ENCODE results near the gene RALGAPA1. TPM values are rescaled to one million over a fixed set of nuclear protein-coding genes. Genes with fewer than 3 reads are reported as not detected.
"Not testable (repeated sequence)": the region's sequence is repeated elsewhere in the genome, so short reads cannot be mapped to it uniquely, and the experiment has no call there.

Gene RALGAPA1
- 10 to 100 TPM; 28.2 to 37.9 TPM for total RNA-seq
- 29.3 TPM for polyA plus RNA-seq

DNA sequence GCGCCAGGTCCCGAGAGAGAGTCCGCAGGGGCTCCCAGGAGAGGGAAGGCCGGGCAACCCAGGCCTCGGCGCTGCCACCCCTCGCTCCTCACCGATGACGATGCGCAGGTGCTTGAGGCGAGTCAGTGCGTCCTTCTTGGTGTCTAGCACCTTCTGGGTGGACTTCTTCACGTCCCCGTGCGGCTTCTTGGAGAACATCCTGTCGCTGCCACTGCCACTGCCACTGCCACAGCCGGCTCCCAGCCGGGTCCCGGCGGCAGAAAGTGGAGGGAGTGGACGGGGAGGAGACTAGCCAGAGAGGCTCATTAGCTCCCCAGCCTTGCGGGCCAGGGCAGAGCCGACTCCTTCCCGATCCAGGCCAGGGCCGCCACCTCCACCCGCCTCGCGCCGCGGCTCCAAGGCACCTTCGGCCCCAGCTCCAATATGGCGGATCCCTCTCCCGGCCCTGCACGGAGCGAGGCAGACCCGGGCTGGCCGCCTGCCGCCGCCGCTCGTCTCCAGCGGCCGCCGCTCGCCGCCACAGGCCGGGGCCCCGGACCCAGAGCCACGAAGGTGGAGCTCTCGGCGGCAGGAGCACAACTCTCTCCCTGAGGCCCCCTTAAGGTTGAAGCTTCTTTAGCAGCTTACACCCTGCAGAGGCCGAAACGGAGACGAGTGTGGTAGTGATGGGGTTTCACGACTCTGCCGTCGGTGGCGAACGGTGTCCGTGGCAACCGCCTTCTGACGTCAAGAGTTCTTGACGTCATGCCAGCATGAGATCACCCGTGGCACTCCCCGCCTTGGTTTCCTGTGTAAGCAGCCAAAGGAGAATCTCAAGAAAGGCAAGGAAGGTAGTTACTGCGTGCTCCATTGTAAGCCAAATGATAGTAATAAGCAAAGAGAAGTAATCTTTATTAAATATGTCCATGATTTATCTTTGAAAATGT, at the start of gene RALGAPA1:
Gene RALGAPA1, minus strand, starts transcription at position 658 of the 926 bp plus-strand sequence. Its CDS starts 460 bp downstream, at position 198.
- Mint-ChIP-seq H3K4me3 (peak within 1 kb of the TSS; percentile 96 to 99 (median 98)), H3K27ac (peak within 1 kb of the TSS; percentile 93 to 100 (median 99)), H3K4me1 (peaks cover 35 to 47% (median 46%) of the 10 kb centered on the region in 3 donors), H3K36me3 (peaks cover 0 to 10% (median 3%) of the 10 kb centered on the region in 3 donors)
- peak within 1 kb of the TSS; percentile 74 for H3K27ac ChIP-seq (ENCODE audit: low read depth, low read length)
- POLR2A ChIA-PET: interaction anchor here (1.0 to 1.1 kb wide), 3 partner anchors 17 to 687 kb away, joined by 3 to 6 read pairs (median 3); partner anchors contain the start of genes BRMS1L and PPP2R3C
- not testable (repeated sequence) for H3K9me3 ChIP-seq (ENCODE audit: low read length); H3K9me3 Mint-ChIP-seq; H3K27me3 ChIP-seq (ENCODE audit: insufficient read depth, low read length, poor library complexity, severe bottlenecking); H3K36me3 ChIP-seq (ENCODE audit: insufficient read depth, low read length); H3K27me3 Mint-ChIP-seq
- DNase-seq: peak; percentile 91 to 97 (median 96)
- H3K4me3 ChIP-seq (ENCODE audit: low read length): peak within 1 kb of the TSS; percentile 85
- CTCF ChIA-PET: interaction anchor here (1.5 to 1.6 kb wide), 3 partner anchors 13 to 687 kb away, joined by 4 to 8 read pairs (median 5); partner anchors contain the start of gene PPP2R3C
- H3K4me1 ChIP-seq (ENCODE audit: insufficient read depth, low read length): peaks cover 18% of the 10 kb centered on the region

- no peaks in the 10 kb centered on the region for H3K4me1 ChIP-seq (ENCODE audit: insufficient read depth, low read length)
- Mint-ChIP-seq H3K36me3 (peaks cover 16 to 45% (median 26%) of the 10 kb centered on the region in 3 donors), H3K4me3 (no peak overlapping the region), H3K27me3 (no peaks in the 10 kb centered on the region), H3K9me3 (no peaks in the 10 kb centered on the region), H3K27ac (no peak overlapping the region), H3K4me1 (peaks cover 0 to 2% (median 0%) of the 10 kb centered on the region in 3 donors)
- no peaks in the 10 kb centered on the region for H3K9me3 ChIP-seq (ENCODE audit: low read length)
- CTCF ChIA-PET: no interaction called here
- H3K27me3 ChIP-seq (ENCODE audit: insufficient read depth, low read length, poor library complexity, severe bottlenecking): no peaks in the 10 kb centered on the region
- no peak overlapping the region for H3K27ac ChIP-seq (ENCODE audit: low read depth, low read length)
- POLR2A ChIA-PET: no interaction called here
- no peak overlapping the region for H3K4me3 ChIP-seq (ENCODE audit: low read length)
- DNase-seq: no peak
- peaks cover 6% of the 10 kb centered on the region for H3K36me3 ChIP-seq (ENCODE audit: insufficient read depth, low read length)
Measured at GRCh38 chr14:35858521-35859209, 49.6 kb upstream of the RALGAPA1 start.

- CTCF ChIA-PET: no interaction called here
- POLR2A ChIA-PET: no interaction called here
Measured at GRCh38 chr14:35855876-35856481, 46.9 kb upstream of the RALGAPA1 start.

DNA sequence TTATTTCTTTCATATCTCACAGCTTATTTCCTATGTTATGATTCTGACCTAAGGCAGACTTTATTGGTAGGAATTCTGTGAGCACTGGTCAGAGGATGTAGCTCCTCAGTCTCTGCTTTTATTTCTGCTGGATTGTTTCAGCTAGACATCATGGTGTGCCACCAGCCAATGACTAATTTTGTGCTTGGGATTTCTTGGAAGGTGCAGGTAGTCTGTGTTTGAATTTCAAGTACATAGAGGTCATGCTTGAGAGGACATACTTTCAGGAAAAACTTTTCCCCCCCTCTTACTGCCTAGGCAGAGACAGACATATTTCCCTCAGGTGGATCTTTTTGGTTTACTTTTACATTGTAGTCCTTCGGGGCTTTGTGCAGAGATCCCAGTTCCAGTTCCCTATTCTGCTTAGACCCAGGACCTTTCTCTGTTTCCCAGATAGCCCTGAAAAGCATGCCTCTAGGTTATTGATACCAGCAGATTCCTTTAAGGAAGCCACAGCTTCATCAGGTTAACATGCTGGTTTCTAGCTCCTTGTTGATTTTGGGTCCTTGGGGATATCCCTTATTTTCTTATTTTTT, 45.7 kb upstream of the RALGAPA1 start:
- peaks cover 0 to 2% (median 0%) of the 10 kb centered on the region in 5 donors for H3K9me3 Mint-ChIP-seq
- H3K27me3 Mint-ChIP-seq: no peaks in the 10 kb centered on the region
- Histone ChIP-seq H3K4me3 (ENCODE audit: low read length) (no peak overlapping the region), H3K36me3 (ENCODE audit: insufficient read depth, low read length) (no peaks in the 10 kb centered on the region), H3K9me3 (ENCODE audit: low read length) (no peaks in the 10 kb centered on the region), H3K27ac (ENCODE audit: low read depth, low read length) (no peak overlapping the region), H3K4me1 (ENCODE audit: insufficient read depth, low read length) (no peaks in the 10 kb centered on the region), H3K27me3 (ENCODE audit: insufficient read depth, low read length, poor library complexity, severe bottlenecking) (no peaks in the 10 kb centered on the region)
- H3K4me3 Mint-ChIP-seq: peak overlapping the region in 1 of 7 donors; percentile 23
- no peak for DNase-seq
- ChIA-PET POLR2A (no interaction called here), CTCF (no interaction called here)
- H3K27ac Mint-ChIP-seq: no peak overlapping the region
- H3K36me3 Mint-ChIP-seq: peaks cover 20 to 48% (median 27%) of the 10 kb centered on the region in 3 donors
- peaks cover 0 to 2% (median 0%) of the 10 kb centered on the region in 3 donors for H3K4me1 Mint-ChIP-seq

More at GRCh38 chr14:35855876-35856481, 46.9 kb upstream of the RALGAPA1 start:
- Histone ChIP-seq H3K4me1 (ENCODE audit: insufficient read depth, low read length) (no peaks in the 10 kb centered on the region), H3K27ac (ENCODE audit: low read depth, low read length) (no peak overlapping the region), H3K36me3 (ENCODE audit: insufficient read depth, low read length) (no peaks in the 10 kb centered on the region), H3K4me3 (ENCODE audit: low read length) (no peak overlapping the region), H3K9me3 (ENCODE audit: low read length) (no peaks in the 10 kb centered on the region), H3K27me3 (ENCODE audit: insufficient read depth, low read length, poor library complexity, severe bottlenecking) (no peaks in the 10 kb centered on the region)
- Mint-ChIP-seq H3K9me3 (peaks cover 0 to 2% (median 0%) of the 10 kb centered on the region in 5 donors), H3K4me3 (no peak overlapping the region), H3K36me3 (peaks cover 19 to 43% (median 22%) of the 10 kb centered on the region in 3 donors), H3K27ac (no peak overlapping the region), H3K4me1 (peaks cover 0 to 2% (median 0%) of the 10 kb centered on the region in 3 donors), H3K27me3 (no peaks in the 10 kb centered on the region)
- no peak for DNase-seq

- POLR2A ChIA-PET: no interaction called here
Measured at GRCh38 chr14:35853225-35853624, 44.1 kb upstream of the RALGAPA1 start.

DNA sequence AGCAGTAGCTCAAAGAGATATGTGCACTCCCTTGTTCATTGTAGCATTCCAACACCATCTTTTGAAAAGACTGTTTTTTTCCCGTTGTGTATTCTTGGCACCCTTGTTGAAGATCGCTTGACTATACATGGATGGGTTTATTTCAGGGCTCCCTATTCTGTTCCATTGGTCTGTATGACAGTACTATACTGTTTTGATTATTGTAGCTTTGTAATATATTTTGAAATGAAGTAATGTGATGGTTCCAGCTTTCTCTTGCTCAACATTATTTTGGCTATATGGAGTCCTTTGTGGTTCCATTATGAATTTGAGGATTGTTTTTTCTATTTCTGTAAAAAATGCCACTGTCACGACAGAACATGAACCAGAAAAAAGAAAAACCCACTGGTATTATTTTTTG, 42.7 kb upstream of the RALGAPA1 start:
- Histone ChIP-seq H3K27me3 (ENCODE audit: insufficient read depth, low read length, poor library complexity, severe bottlenecking) (no peaks in the 10 kb centered on the region), H3K9me3 (ENCODE audit: low read length) (no peaks in the 10 kb centered on the region), H3K36me3 (ENCODE audit: insufficient read depth, low read length) (no peaks in the 10 kb centered on the region), H3K4me3 (ENCODE audit: low read length) (no peak overlapping the region), H3K4me1 (ENCODE audit: insufficient read depth, low read length) (no peaks in the 10 kb centered on the region), H3K27ac (ENCODE audit: low read depth, low read length) (no peak overlapping the region)
- H3K4me3 Mint-ChIP-seq: no peak overlapping the region
- H3K4me1 Mint-ChIP-seq: peaks cover 0 to 5% (median 2%) of the 10 kb centered on the region in 3 donors
- peaks cover 0 to 2% (median 0%) of the 10 kb centered on the region in 5 donors for H3K9me3 Mint-ChIP-seq
- ChIA-PET POLR2A (no interaction called here), CTCF (no interaction called here)
- no peak overlapping the region for H3K27ac Mint-ChIP-seq
- no peaks in the 10 kb centered on the region for H3K27me3 Mint-ChIP-seq
- no peak for DNase-seq
- H3K36me3 Mint-ChIP-seq: peaks cover 19 to 48% (median 43%) of the 10 kb centered on the region in 3 donors

More at GRCh38 chr14:35853225-35853624, 44.1 kb upstream of the RALGAPA1 start:
- Histone ChIP-seq H3K27me3 (ENCODE audit: insufficient read depth, low read length, poor library complexity, severe bottlenecking) (no peaks in the 10 kb centered on the region), H3K36me3 (ENCODE audit: insufficient read depth, low read length) (no peaks in the 10 kb centered on the region), H3K4me3 (ENCODE audit: low read length) (no peak overlapping the region), H3K4me1 (ENCODE audit: insufficient read depth, low read length) (no peaks in the 10 kb centered on the region), H3K27ac (ENCODE audit: low read depth, low read length) (no peak overlapping the region), H3K9me3 (ENCODE audit: low read length) (no peaks in the 10 kb centered on the region)
- Mint-ChIP-seq H3K4me3 (no peak overlapping the region), H3K9me3 (peaks cover 0 to 2% (median 0%) of the 10 kb centered on the region in 5 donors), H3K27me3 (no peaks in the 10 kb centered on the region), H3K36me3 (peaks cover 19 to 48% (median 38%) of the 10 kb centered on the region in 3 donors), H3K4me1 (peaks cover 0 to 5% (median 2%) of the 10 kb centered on the region in 3 donors), H3K27ac (no peak overlapping the region)
- DNase-seq: no peak
- CTCF ChIA-PET: interaction anchor here (1.1 kb wide), 1 partner anchor 30 kb away, joined by 3 read pairs; no protein-coding TSS in a partner anchor

DNA sequence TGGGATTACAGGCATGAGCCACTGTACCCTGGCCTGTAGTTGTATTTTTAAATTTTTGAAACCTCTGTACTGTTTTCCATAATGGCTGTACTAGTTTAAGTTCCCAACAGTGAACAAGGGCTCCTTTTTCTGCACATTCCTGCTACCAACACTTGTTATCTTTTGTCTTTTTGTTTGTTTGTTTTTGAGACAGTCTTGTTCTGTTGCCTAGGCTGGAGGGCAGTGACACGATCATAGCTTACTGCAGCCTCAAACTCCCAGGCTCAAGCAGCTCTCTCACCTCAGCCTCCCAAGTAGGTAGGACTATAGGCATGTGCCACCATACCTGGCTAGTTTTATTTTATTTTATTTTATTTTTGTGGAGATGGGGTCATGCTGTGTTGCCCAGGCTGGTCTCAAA, 40.0 kb upstream of the RALGAPA1 start:
- DNase-seq: no peak
- ChIA-PET CTCF (no interaction called here), POLR2A (no interaction called here)
- no peak overlapping the region for H3K27ac ChIP-seq (ENCODE audit: low read depth, low read length)
- Mint-ChIP-seq H3K4me1 (peaks cover 4 to 12% (median 4%) of the 10 kb centered on the region in 3 donors), H3K9me3 (peaks cover 0 to 2% (median 0%) of the 10 kb centered on the region in 5 donors), H3K4me3 (no peak overlapping the region), H3K36me3 (peaks cover 26 to 65% (median 62%) of the 10 kb centered on the region in 3 donors), H3K27ac (no peak overlapping the region), H3K27me3 (no peaks in the 10 kb centered on the region)
- no peaks in the 10 kb centered on the region for H3K9me3 ChIP-seq (ENCODE audit: low read length)
- no peaks in the 10 kb centered on the region for H3K36me3 ChIP-seq (ENCODE audit: insufficient read depth, low read length)
- H3K4me3 ChIP-seq (ENCODE audit: low read length): no peak overlapping the region
- H3K4me1 ChIP-seq (ENCODE audit: insufficient read depth, low read length): no peaks in the 10 kb centered on the region
- no peaks in the 10 kb centered on the region for H3K27me3 ChIP-seq (ENCODE audit: insufficient read depth, low read length, poor library complexity, severe bottlenecking)
